Tibial nerve (tissue), 4 donors: ENCODE results near the gene TMEM120B.

Experiments used
- CTCF ChIP-seq, 5 experiments: fragments of 200-600 bp in 3 of 5; fragments of 450-650 bp in 2 of 5; sonication (generic) in 3 of 5; IDR thresholded peaks; one replicate each; pipeline ENCODE4 v1.5.1; 2016 to 2019; ENCODE audit warnings: antibody characterized with exemption in 5 of 5, mild to moderate bottlenecking in 3 of 5, moderate library complexity in 2 of 5
- EP300 ChIP-seq, 2 donors: sonication (generic); formaldehyde crosslinking; IDR thresholded peaks; one replicate each; pipeline ENCODE4 v1.6.1; 2017; ENCODE audit warnings: antibody characterized with exemption in 2 of 2, mild to moderate bottlenecking in 1 of 2
- POLR2A ChIP-seq, 2 donors: fragments of 450-650 bp; IDR thresholded peaks; one replicate each; pipeline ENCODE4 v1.6.1; 2017; ENCODE audit warnings: antibody characterized with exemption in 2 of 2, mild to moderate bottlenecking in 2 of 2, moderate library complexity in 2 of 2

GRCh38 chr12:121733849-121734248 lies 21.3 kb downstream of the TMEM120B start:
- no peak for TF ChIP-seq CTCF (IDR thresholded peaks at IDR 0.05)
- no peak for TF ChIP-seq POLR2A (IDR thresholded peaks at IDR 0.05)
- TF ChIP-seq EP300 (IDR thresholded peaks at IDR 0.05), result no peak
